PFSK-1 (cell line): ENCODE data around the gene CASP5.

ENCODE experiments used
- FOXP2 ChIP-seq: optimal IDR thresholded peaks from 2 replicates; pipeline ENCODE3; 2011; ENCODE audit warnings: borderline replicate concordance, control low read depth, inconsistent platforms; ENCODE audit not compliant: insufficient read depth; ENCODE audit errors: extremely low read length, extremely low read depth
- POLR2AphosphoS5 ChIP-seq: IDR thresholded peaks from 2 replicates; pipeline ENCODE4 v1.6.1; 2012; ENCODE audit warnings: low read depth, mild to moderate bottlenecking, control low read depth, low read length, moderate library complexity
- REST ChIP-seq, 2 experiments: IDR thresholded peaks; 2 replicates each; pipeline versions ENCODE4 v1.6.1 to v1.8.0; 2011 to 2012; ENCODE audit warnings: low read depth in 2 of 2, low read length in 2 of 2, control low read depth in 1 of 2, inconsistent platforms in 1 of 2, mild to moderate bottlenecking in 1 of 2, moderate library complexity in 1 of 2; ENCODE audit not compliant: insufficient read depth in 1 of 2

- TF ChIP-seq POLR2AphosphoS5, result no peak
- no peak for TF ChIP-seq FOXP2
- no peak for TF ChIP-seq REST (IDR thresholded peaks at IDR 0.05; ENCODE audit: insufficient read depth in 1 of 2, low read depth in 2 of 2, low read length in 2 of 2)
Observed at GRCh38 chr11:105051559-105051958, 28.6 kb upstream of the CASP5 start.
